Neural cell (in vitro differentiated cells): ENCODE results near the gene IGFBP2.

Experiments used
- CTCF ChIP-seq: fragments of 450-650 bp; IDR thresholded peaks from 2 replicates; pipeline ENCODE4 v1.5.1; 2014; ENCODE audit warnings: antibody characterized with exemption, mild to moderate bottlenecking, moderate library complexity; ENCODE audit not compliant: poor library complexity, severe bottlenecking
- EP300 ChIP-seq: fragments of 450-650 bp; conservative IDR thresholded peaks from 2 replicates; pipeline ENCODE4 v1.6.1; 2014; ENCODE audit warnings: antibody characterized with exemption, mild to moderate bottlenecking, moderate library complexity; ENCODE audit not compliant: poor library complexity, severe bottlenecking
- EZH2 ChIP-seq: fragments of 200-600, 300-800 bp; shearing (Covaris generic), sonication (generic); IDR thresholded peaks from 2 replicates; pipeline ENCODE4 v1.6.1; 2014; ENCODE audit warnings: antibody characterized with exemption, low read length, borderline replicate concordance, mild to moderate bottlenecking; ENCODE audit not compliant: insufficient read depth, poor library complexity, severe bottlenecking
- POLR2AphosphoS5 ChIP-seq: IDR thresholded peaks from 2 replicates; pipeline ENCODE4 v1.6.1; 2012
- REST ChIP-seq: IDR thresholded peaks from 2 replicates; pipeline ENCODE4 v1.6.1; 2012; ENCODE audit warnings: borderline replicate concordance
- TAF1 ChIP-seq: IDR thresholded peaks from 2 replicates; pipeline ENCODE4 v1.6.1; 2012; ENCODE audit warnings: low read depth

DNA sequence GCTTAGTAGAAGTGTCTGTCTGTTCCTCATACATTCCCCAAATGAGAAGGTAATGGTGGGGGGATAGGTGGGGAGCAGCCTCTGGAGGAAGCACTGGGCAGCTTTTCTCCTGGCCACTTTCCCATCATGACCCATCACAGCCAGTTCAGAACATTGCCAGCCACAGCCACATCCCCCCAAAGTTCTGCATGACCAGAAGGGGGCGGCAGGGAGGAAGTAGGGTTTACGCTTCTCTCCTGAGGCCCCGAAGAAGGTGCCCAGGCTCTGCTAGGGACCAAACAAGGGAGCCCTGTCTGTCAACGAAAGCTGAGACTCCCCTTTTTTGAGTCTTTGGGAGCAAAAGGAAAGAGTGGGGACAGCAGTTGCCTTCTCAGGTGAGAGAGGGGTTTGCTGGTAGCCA lies 54.4 kb downstream of the IGFBP2 start:
- no peak for TF ChIP-seq CTCF
- no peak for TF ChIP-seq TAF1
- TF ChIP-seq EP300: no peak
- no peak for TF ChIP-seq EZH2
- no peak for TF ChIP-seq REST
- TF ChIP-seq POLR2AphosphoS5: no peak
